ENCODE data around the gene RPP30. TPM values are rescaled to one million over a fixed set of nuclear protein-coding genes. Genes with fewer than 3 reads are reported as not detected.

RPP30 gene
- total RNA-seq, 1 donor = 43.1 TPM

GRCh38 chr10:90919683-90920574 lies 48.2 kb downstream of the RPP30 start:
- Histone ChIP-seq H3K36me3 (ENCODE audit: insufficient read depth, low read length) (peaks cover 15% of the 10 kb centered on the region), H4K20me1 (ENCODE audit: insufficient read depth, low read length) (no peaks in the 10 kb centered on the region), H2AFZ (ENCODE audit: low read length) (no peak overlapping the region), H3K27ac (ENCODE audit: low read depth, low read length) (peak overlapping the region; percentile 73), H3K4me1 (ENCODE audit: insufficient read depth, low read length) (peaks cover 27% of the 10 kb centered on the region), H3K4me3 (ENCODE audit: insufficient read depth, low read length) (peak overlapping the region; percentile 49), H3K9me3 (ENCODE audit: low read depth, low read length) (no peaks in the 10 kb centered on the region), H3K4me2 (ENCODE audit: insufficient read depth, low read length) (peak overlapping the region; percentile 61), H3K79me2 (ENCODE audit: insufficient read depth, low read length) (peaks cover 6% of the 10 kb centered on the region), H3K27me3 (ENCODE audit: insufficient read depth, low read length) (no peaks in the 10 kb centered on the region)
- no peak for DNase-seq (ENCODE audit: insufficient read length, low spot score, missing footprints)
- TF ChIP-seq, protein P1, sequence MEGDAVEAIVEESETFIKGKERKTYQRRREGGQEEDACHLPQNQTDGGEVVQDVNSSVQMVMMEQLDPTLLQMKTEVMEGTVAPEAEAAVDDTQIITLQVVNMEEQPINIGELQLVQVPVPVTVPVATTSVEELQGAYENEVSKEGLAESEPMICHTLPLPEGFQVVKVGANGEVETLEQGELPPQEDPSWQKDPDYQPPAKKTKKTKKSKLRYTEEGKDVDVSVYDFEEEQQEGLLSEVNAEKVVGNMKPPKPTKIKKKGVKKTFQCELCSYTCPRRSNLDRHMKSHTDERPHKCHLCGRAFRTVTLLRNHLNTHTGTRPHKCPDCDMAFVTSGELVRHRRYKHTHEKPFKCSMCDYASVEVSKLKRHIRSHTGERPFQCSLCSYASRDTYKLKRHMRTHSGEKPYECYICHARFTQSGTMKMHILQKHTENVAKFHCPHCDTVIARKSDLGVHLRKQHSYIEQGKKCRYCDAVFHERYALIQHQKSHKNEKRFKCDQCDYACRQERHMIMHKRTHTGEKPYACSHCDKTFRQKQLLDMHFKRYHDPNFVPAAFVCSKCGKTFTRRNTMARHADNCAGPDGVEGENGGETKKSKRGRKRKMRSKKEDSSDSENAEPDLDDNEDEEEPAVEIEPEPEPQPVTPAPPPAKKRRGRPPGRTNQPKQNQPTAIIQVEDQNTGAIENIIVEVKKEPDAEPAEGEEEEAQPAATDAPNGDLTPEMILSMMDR (IDR thresholded peaks at IDR 0.05; ENCODE audit: extremely low read depth, low read depth, low read length) = no peak

DNA sequence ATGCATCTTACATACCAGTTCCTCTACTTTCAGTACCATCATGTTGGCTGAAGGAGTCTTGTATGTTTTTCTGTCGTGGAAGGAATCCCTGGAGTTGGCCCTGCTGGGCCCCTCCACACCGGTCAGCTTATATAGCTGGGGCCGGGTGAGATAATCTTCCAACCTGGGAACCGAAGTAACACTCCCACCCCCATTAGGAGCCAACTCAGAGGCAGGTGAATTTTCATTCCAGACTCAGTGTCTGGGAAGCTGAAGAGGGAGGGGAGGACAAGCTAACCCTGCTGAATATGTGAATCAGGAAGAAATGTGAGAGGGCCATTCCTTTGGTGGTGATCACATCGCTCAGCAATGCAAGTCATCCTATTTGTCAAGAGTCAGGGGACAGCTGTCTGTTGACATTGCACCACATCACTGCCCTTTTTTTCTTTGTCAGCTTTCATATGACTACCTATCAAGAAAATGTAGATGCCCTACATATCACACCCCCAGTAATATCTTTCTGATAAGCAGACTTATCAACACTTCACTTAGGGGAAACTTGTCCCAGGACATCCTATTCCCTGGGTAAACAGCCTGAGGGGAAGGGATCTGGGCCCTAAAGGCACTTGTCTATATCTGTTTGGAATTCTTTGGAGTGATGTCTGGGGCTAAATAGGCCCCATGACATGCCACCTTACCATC lies 49.4 kb downstream of the RPP30 start, which contains the start of gene ANKRD1:
ANKRD1 (minus strand) TSS at position 102 of the 681 bp plus-strand sequence; CDS start at position 42, 60 bp downstream.
- DNase-seq (ENCODE audit: insufficient read length, low spot score, missing footprints) = peak; percentile 75
- Histone ChIP-seq H3K27me3 (ENCODE audit: insufficient read depth, low read length) (no peaks in the 10 kb centered on the region), H4K20me1 (ENCODE audit: insufficient read depth, low read length) (no peaks in the 10 kb centered on the region), H3K79me2 (ENCODE audit: insufficient read depth, low read length) (peaks cover 6% of the 10 kb centered on the region), H3K9me3 (ENCODE audit: low read depth, low read length) (no peaks in the 10 kb centered on the region), H2AFZ (ENCODE audit: low read length) (no peak within 1 kb of the TSS), H3K4me1 (ENCODE audit: insufficient read depth, low read length) (peaks cover 22% of the 10 kb centered on the region), H3K36me3 (ENCODE audit: insufficient read depth, low read length) (peaks cover 10% of the 10 kb centered on the region), H3K4me2 (ENCODE audit: insufficient read depth, low read length) (peak within 1 kb of the TSS; percentile 61), H3K4me3 (ENCODE audit: insufficient read depth, low read length) (peak within 1 kb of the TSS; percentile 49), H3K27ac (ENCODE audit: low read depth, low read length) (peak within 1 kb of the TSS; percentile 73)
- TF ChIP-seq, protein P1 (IDR thresholded peaks at IDR 0.05; ENCODE audit: extremely low read depth, low read depth, low read length) = no peak

DNA sequence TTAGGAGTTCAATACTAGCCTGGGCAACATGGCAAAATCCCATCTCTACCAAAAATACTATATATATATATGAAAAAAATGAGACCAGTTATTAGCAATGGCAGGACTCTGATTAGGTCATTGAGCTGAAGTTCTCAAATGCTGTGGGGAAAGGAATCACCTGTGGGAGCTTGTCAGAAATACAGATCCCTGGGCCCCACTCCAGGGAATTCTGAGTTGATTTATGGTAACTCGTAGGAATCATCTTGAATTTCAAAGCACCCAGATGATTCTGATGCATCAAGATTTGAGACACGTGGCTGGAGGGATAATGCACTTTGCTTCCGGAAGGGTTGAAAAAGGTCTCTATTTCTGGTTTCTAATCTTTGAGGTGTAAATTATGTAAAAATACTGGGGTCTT lies 50.1 kb downstream of the RPP30 start:
- H3K27me3 ChIP-seq (ENCODE audit: insufficient read depth, low read length) = no peaks in the 10 kb centered on the region
- no peak overlapping the region for H2AFZ ChIP-seq (ENCODE audit: low read length)
- peaks cover 22% of the 10 kb centered on the region for H3K4me1 ChIP-seq (ENCODE audit: insufficient read depth, low read length)
- no peaks in the 10 kb centered on the region for H4K20me1 ChIP-seq (ENCODE audit: insufficient read depth, low read length)
- H3K9me3 ChIP-seq (ENCODE audit: low read depth, low read length) = no peaks in the 10 kb centered on the region
- H3K79me2 ChIP-seq (ENCODE audit: insufficient read depth, low read length) = peaks cover 6% of the 10 kb centered on the region
- no peak for DNase-seq (ENCODE audit: insufficient read length, low spot score, missing footprints)
- TF ChIP-seq, protein P1 (IDR thresholded peaks at IDR 0.05; ENCODE audit: extremely low read depth, low read depth, low read length) = no peak
- peaks cover 10% of the 10 kb centered on the region for H3K36me3 ChIP-seq (ENCODE audit: insufficient read depth, low read length)
- H3K4me2 ChIP-seq (ENCODE audit: insufficient read depth, low read length) = no peak overlapping the region
- H3K4me3 ChIP-seq (ENCODE audit: insufficient read depth, low read length) = no peak overlapping the region
- peak overlapping the region; percentile 73 for H3K27ac ChIP-seq (ENCODE audit: low read depth, low read length)
